Heart right ventricle (tissue), 16 donors: ENCODE results near the gene PCK1. TPM values are rescaled to one million over a fixed set of nuclear protein-coding genes. Genes with fewer than 3 reads are reported as not detected.

Experiments used
- ATAC-seq, 8 donors: fragments of 200-7000 bp; cut with Tn5 transposase; one replicate each; pipeline ENCODE4 v1.9.1; 2020; ENCODE audit warnings: mild to moderate bottlenecking in 8 of 8, moderate library complexity in 8 of 8, moderate number of reproducible peaks in 1 of 8
- DNase-seq, 2 donors: peaks; one replicate each; pipeline ENCODE4 v3.0.0-alpha.2; 2020
- H3K27ac ChIP-seq, 10 donors: fragments of 200-600 bp; sonication (generic) in 2 of 10; one replicate each; pipeline versions ENCODE4 v1.5.0 to v1.8.0; 2020 to 2022; ENCODE audit warnings: mild to moderate bottlenecking in 3 of 10
- H3K27me3 ChIP-seq, 7 donors: fragments of 200-600 bp; one replicate each; pipeline ENCODE4 v1.8.0; 2021 to 2022; ENCODE audit warnings: mild to moderate bottlenecking in 2 of 7
- H3K36me3 ChIP-seq, 9 donors: fragments of 200-600 bp; sonication (generic) in 1 of 9; one replicate each; pipeline versions ENCODE4 v1.5.0 to v1.8.0; 2020 to 2022; ENCODE audit warnings: mild to moderate bottlenecking in 2 of 9
- H3K4me1 ChIP-seq, 9 donors: fragments of 200-600 bp; sonication (generic) in 1 of 9; one replicate each; pipeline versions ENCODE4 v1.5.0 to v1.8.0; 2020 to 2022; ENCODE audit warnings: mild to moderate bottlenecking in 4 of 9
- H3K4me3 ChIP-seq, 10 donors: fragments of 200-600 bp; sonication (generic) in 2 of 10; one replicate each; pipeline versions ENCODE4 v1.5.0 to v1.8.0; 2020 to 2022; ENCODE audit warnings: mild to moderate bottlenecking in 7 of 10, moderate library complexity in 2 of 10
- H3K9me3 ChIP-seq, 11 donors: fragments of 200-600 bp in 10 of 11; sonication (generic) in 2 of 11; one replicate each; pipeline versions ENCODE4 v1.5.0 to v1.8.0; 2013 to 2022; ENCODE audit warnings: mild to moderate bottlenecking in 2 of 11, control low read depth in 1 of 11, moderate library complexity in 1 of 11
- WGBS, 2 donors: extraction: QIAGEN DNeasy Blood & Tissue Kit; methylation state at CpG; one replicate each; pipeline ENCODE4 v1.1.7; 2013; ENCODE audit warnings: inconsistent platforms in 1 of 2; 5-methylcytosine and 5-hydroxymethylcytosine counted together
- intact Hi-C, 10 donors: fragments of 100-400 bp; cut with DNase I; formaldehyde crosslinking; loops; one replicate each; pipeline versions ENCODE4 v1.11.1 to v1.14.2; 2022
- polyA plus RNA-seq, 2 donors: library from polyadenylated mRNA; stranded (reverse); fragments of 200-250 nt; gene quantifications; one replicate each; pipeline ENCODE4 v1.2.3, GENCODE V29; 2013
- total RNA-seq, 10 donors: library from RNA; stranded (reverse); fragmentation: NEBNext Ultra II Directional in 3 of 10; extraction: Animal tissue kit (Norgen Biotek cat#: 25700) in 3 of 10; gene quantifications; one replicate each; pipeline versions ENCODE4 v1.2.1 to v1.2.4, GENCODE V29; 2021 to 2023
- TF ChIP-seq, protein P1 (sequence below), 9 donors: fragments of 200-600 bp; sonication (generic) in 2 of 9; IDR thresholded peaks; one replicate each; pipeline versions ENCODE4 v1.5.0 to v1.8.0; 2021 to 2022; ENCODE audit warnings: antibody characterized with exemption in 9 of 9, mild to moderate bottlenecking in 5 of 9, moderate library complexity in 1 of 9
- donor health status: Arrhythmogenic right ventricular cardiomyopathy.
- donor health status: ischemic (EF 13 %, LVEDD 7.1; RV severe dilation, severe dysfunction).
- donor health status: healthy with polysubstance abuse.
- donor health status: DM: no; HTN: yes; CAD: no.
- donor health status: DM: no; HTN: no; CAD: no.
- donor health status: ischemic (EF 25% LVEDD 6.9; RV normal size, moderate dysfunction).
- donor health status: ischemic (EF 25% LVEDD 5.7; RV mildly dilated, moderate dysfunction).
- donor health status: healthy.
- donor health status: DM: yes; HTN: yes; CAD: no.
- donor health status: Ischemic cardiomyopathy.
- donor health status: ischemic (EF 35%, LVEDD 5.7; RV mildly dilated, moderate dysfunction).
- donor health status: nonischemic (EF 11% LVEDD 7.7; RV severe dilation, severe dysfunction).
- donor health status: DM: yes; HTN: yes; CAD: no.
- donor health status: PGD.
- donor health status: ischemic (EF 29% LVEDD 5.4; RV normal size, mild dysfunction).
- donor health status: nonischemic (EF 23%, LVEDD 6.1; RV moderate dilation, normal function).

PCK1 gene
- total and polyA plus RNA-seq, 12 donors: 0.15 to 8.5 (median 0.72) TPM; not detected in 2

DNA sequence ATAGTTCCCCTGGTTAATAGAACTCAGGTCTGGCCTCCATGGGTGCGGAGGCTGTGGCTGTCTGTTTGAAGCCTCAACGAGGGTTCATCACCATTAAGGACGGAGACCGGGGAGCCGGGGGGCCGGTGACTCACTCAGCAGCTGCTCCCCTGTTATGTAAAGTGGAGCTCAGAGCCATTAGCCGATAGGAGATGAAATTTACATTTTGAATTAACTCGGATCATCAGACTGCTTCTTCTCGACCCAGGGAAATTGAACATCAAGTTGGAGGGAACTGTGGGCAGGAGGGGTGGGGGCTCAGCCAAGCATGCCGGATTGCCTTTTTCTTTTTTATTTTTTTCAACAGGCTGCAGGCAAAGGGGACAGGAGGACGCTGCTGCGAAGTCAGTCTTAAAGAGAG, 12.3 kb downstream of the PCK1 start:
- intact Hi-C loops: no loop called here
- Histone ChIP-seq H3K4me1 (no peaks in the 10 kb centered on the region), H3K9me3 (no peaks in the 10 kb centered on the region), H3K27me3 (peaks cover 0 to 75% (median 47%) of the 10 kb centered on the region in 7 donors), H3K27ac (no peak overlapping the region), H3K36me3 (no peaks in the 10 kb centered on the region), H3K4me3 (no peak overlapping the region)
- TF ChIP-seq, protein P1, sequence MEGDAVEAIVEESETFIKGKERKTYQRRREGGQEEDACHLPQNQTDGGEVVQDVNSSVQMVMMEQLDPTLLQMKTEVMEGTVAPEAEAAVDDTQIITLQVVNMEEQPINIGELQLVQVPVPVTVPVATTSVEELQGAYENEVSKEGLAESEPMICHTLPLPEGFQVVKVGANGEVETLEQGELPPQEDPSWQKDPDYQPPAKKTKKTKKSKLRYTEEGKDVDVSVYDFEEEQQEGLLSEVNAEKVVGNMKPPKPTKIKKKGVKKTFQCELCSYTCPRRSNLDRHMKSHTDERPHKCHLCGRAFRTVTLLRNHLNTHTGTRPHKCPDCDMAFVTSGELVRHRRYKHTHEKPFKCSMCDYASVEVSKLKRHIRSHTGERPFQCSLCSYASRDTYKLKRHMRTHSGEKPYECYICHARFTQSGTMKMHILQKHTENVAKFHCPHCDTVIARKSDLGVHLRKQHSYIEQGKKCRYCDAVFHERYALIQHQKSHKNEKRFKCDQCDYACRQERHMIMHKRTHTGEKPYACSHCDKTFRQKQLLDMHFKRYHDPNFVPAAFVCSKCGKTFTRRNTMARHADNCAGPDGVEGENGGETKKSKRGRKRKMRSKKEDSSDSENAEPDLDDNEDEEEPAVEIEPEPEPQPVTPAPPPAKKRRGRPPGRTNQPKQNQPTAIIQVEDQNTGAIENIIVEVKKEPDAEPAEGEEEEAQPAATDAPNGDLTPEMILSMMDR (IDR thresholded peaks at IDR 0.05): no peak
- ATAC-seq: no peak
- no peak for DNase-seq
- 58 to 67% methylated on average over 12 of the region's 12 CpGs for WGBS, 2 donors

- H3K36me3 ChIP-seq: no peaks in the 10 kb centered on the region
- intact Hi-C loops: no loop called here
- TF ChIP-seq, protein P1 (IDR thresholded peaks at IDR 0.05): no peak
- no peaks in the 10 kb centered on the region for H3K9me3 ChIP-seq
- H3K4me3 ChIP-seq: no peak overlapping the region
- H3K27ac ChIP-seq: no peak overlapping the region
- ATAC-seq (no peak), DNase-seq (no peak)
- WGBS, 2 donors: 62 to 63% methylated on average over 5 of the region's 5 CpGs
- no peaks in the 10 kb centered on the region for H3K4me1 ChIP-seq
- H3K27me3 ChIP-seq: peaks cover 0 to 77% (median 46%) of the 10 kb centered on the region in 7 donors
Observed at GRCh38 chr20:57573894-57574293, 13.0 kb downstream of the PCK1 start.

DNA sequence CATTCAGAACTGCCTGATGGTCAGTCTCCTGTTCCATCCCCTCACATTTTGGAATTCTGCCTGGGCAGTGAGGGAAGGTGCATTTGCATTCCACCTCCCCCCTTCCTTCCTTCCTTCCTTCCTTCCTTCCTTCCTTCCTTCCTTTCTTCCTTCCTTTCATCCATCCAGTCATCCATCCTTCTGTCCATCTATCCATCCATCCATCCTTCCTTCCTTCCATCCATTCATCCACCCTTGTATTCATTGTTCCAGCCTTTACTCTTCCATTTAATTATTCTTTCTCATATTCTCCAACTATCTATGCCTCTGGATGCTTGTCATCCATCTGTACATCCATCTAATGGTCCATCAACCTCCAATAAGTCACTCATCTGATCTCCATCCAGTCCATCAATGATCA, 14.0 kb downstream of the PCK1 start:
- TF ChIP-seq, protein P1 (IDR thresholded peaks at IDR 0.05): no peak
- no peaks in the 10 kb centered on the region for H3K4me1 ChIP-seq
- DNase-seq: no peak
- ATAC-seq: no peak
- H3K27me3 ChIP-seq: peaks cover 0 to 82% (median 53%) of the 10 kb centered on the region in 7 donors
- H3K4me3 ChIP-seq: no peak overlapping the region
- H3K9me3 ChIP-seq: no peaks in the 10 kb centered on the region
- H3K36me3 ChIP-seq: no peaks in the 10 kb centered on the region
- intact Hi-C loops: loop anchor here in 1 of 10 donors (5.0 kb wide), 1 partner anchor 38 kb away; no protein-coding TSS in a partner anchor
- no peak overlapping the region for H3K27ac ChIP-seq

GRCh38 chr20:57576002-57576401, 15.1 kb downstream of the PCK1 start:
- Histone ChIP-seq H3K4me3 (no peak overlapping the region), H3K4me1 (no peaks in the 10 kb centered on the region), H3K27ac (no peak overlapping the region), H3K36me3 (no peaks in the 10 kb centered on the region), H3K9me3 (no peaks in the 10 kb centered on the region), H3K27me3 (peaks cover 0 to 80% (median 64%) of the 10 kb centered on the region in 7 donors)
- TF ChIP-seq, protein P1 (IDR thresholded peaks at IDR 0.05): no peak
- DNase-seq: no peak
- no peak for ATAC-seq
- intact Hi-C loops: loop anchor here in 1 of 10 donors (5.0 kb wide), 1 partner anchor 39 kb away; no protein-coding TSS in a partner anchor
- WGBS, 2 donors: 78 to 86% methylated on average over 2 of the region's 2 CpGs
